GM21447 (cell line): Measurements from ENCODE around the gene MAP6D1.
A peak's percentile ranks its signal among the peaks of the same experiment; 100 is the strongest.
"Not testable (repeated sequence)": the region's sequence is repeated elsewhere in the genome, so short reads cannot be mapped to it uniquely, and the experiment has no call there.

Experiments used
- ATAC-seq: cut with Tn5 transposase; IDR thresholded peaks from one replicate; pipeline ENCODE4 v1.9.1; 2021; ENCODE audit not compliant: unreplicated experiment

Gene MAP6D1

DNA sequence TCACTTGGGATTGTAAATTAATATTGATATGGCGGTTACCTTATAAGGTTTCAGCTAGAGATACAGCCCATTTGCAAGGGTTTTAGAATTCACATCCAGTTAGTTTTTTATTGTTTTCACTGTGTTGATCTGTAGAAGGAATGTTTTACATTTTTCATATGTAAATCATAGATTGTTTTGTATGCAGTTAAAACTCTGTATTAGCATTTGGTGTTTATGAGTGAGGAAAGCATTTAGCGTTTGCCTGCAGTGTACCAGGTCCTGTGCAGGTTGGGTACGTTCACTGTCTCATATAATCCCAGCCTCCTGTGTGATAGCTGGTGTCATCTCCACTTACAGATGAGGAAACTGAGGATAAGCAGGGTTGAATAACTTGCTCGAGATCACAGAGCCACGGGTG lies 23.8 kb downstream of the MAP6D1 start:
- no peak for ATAC-seq

DNA sequence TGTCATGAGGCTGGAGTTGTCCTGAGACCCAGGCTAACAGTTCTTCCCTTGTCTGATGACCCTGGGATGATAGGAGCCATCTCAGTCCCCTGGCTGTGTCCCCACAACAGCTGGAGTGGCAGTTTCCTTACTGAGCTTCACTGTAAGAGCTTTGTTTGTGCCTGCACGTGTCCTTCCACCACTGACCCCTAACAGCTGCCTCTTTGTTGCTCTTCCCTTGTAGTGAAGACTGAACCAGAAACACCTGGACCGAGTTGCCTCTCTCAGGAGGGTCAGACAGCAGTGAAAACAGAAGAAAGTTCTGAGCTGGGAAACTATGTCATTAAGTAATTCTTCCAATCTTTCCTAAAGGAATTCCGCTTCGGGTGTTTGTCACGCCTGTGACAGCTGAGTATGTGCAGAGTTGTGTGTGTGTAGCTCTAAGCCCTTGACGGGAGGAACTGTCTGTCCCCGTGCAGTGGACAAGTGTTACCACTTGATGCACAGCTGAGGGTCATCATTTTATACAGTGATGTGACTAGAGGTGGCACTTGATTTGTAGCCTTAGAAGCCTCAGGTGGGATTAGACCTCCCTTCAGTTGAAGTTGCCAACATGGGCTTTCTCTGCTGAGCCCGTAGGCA lies 25.0 kb downstream of the MAP6D1 start:
- no peak for ATAC-seq

DNA sequence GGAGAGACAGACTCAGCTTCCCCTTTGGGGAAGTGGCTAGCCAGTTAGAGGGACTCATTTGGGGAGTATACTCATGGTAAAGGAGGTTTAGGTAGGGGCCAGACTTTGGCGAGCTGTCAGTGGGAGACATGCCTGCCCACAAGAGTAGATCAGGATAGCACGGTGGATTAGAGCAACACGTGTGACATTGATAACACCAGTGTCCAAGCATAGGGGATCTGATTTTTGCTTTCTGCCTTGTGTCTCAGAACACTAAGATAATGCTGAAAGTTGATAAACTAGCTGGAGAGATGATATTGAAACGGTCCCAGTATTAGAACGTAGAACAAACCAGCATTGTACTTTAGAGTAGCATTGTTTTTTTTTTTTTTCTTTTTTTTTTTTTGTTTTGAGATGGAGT lies 25.9 kb downstream of the MAP6D1 start:
- no peak for ATAC-seq

DNA sequence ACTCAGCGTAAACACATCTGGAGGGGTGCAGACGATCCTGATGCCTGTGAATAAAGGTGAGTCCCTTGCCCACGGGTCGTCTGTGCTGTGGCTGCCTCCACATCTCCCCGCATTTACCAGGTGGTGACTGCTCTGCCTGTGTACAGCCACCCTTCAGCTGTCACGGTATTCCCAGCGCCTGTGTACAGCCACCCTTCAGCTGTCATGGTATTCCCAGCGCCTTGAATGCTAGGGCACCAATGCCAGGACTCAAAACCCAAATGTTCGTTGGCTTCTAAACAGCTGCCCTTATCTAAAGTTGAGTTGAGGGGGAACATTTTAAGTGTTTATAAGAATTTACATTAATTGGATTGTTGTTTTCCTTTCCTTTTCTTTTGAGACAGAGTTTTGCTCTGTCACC lies 27.4 kb downstream of the MAP6D1 start:
- ATAC-seq = no peak

DNA sequence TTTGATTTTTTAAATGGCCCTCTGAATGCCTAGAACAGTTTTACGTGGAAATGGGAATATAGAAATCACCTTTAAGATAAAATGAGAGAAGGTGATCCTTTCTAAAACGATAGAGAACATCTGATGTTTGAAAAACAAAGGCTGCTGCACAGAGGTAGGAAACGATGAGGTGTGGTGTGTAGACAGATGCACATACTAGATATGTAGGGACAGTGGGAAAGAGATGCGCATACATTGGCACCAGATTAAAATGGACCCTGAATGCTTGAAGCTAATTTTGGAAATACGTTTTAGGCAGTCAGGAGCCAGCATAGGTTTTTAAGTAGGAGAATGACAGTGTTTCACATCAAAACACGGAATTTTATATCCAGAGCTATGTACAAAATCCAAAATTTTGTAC lies 29.0 kb downstream of the MAP6D1 start:
- ATAC-seq = no peak

DNA sequence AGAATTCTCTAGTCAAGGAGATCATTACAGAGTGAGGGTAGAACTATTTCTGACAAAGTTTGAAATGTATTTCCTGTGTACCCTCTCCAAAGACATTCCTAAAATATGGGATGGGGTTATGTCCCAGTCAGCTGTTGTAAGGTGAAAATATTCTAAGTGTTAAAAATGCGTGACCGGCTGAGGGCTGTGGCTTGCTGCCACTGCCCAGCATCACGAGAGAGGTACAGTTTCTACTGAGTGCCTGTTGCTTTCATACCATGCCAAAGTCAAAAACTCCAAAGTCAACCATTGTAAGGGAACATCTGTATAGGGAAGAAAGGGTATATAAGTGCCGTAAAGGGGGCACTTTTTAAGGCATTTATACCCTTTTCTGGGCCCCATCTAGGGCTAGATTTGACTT lies 30.9 kb downstream of the MAP6D1 start:
- no peak for ATAC-seq

DNA sequence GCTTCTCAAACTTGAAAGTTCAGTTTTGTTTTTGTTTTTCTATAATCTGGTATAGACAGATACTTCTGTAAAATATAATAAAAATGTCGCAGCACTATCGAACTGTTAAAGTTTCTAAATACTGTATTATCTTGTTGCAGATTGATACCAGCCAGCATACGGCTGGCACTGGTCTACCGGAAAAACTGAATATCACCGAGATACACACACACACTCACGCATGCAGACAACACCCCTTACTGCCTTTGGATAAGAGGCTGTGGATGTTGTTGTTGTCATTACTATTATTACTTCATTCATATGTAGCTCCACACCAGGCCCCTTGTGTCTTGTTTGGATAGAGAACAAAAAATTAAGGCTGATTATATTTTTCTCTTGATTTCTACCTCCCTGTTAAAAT lies 32.4 kb downstream of the MAP6D1 start:
- no peak for ATAC-seq

DNA sequence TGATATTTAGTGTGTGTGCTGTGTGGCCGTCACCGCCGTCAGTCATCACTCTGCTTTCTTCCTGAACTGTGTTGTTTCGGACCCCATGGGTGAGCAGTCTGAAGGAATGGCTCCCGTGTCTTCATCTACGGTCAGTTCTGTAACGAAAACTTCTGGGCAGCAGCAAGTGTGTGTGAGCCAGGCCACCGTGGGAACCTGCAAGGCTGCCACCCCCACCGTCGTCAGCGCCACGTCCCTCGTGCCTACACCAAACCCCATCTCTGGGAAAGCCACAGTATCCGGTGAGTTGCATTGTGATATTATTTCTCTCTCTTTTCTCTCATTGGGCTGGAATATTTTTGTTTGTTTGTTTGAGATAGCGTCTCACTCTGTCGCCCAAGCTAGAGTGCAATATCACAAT lies 34.7 kb downstream of the MAP6D1 start:
- no peak for ATAC-seq

DNA sequence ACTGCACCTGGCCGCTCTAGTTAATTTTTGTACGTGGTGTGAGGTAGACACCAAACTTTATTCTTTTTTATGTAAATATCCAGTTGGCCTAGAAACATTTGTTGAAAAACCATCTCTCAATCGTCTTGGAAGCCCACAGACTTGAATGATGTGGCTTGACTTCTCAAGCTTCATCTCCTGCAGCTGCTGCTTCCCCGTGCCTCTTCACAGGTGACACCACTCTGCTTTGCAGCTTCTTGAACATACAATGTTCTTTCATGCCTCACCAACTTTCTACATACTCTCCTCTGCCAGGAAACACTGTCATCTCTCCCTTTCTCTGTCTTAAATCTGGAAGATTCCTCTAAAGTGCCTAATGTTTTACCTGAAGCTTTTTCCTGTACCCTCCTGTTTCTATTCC lies 35.6 kb downstream of the MAP6D1 start:
- ATAC-seq = no peak

DNA sequence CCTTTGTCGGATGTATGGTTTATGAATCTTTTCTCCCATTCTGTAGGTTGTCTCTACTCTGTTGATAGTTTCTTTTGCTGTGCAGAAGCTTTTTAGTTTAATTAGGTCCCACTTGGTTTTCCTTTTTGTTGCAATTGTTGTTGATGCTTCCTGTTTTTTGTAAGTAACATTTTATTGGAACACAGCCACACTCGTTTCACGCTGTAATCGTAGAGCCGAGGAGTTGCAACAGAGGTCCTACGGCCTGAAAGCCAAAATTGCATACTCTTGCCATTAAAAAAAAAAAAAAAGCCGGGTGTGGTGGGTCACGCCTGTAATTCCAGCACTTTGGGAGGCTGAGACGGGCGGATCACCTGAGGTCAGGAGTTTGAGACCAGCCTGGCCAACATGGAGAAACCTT lies 40.9 kb downstream of the MAP6D1 start:
- ATAC-seq = not testable (repeated sequence)

DNA sequence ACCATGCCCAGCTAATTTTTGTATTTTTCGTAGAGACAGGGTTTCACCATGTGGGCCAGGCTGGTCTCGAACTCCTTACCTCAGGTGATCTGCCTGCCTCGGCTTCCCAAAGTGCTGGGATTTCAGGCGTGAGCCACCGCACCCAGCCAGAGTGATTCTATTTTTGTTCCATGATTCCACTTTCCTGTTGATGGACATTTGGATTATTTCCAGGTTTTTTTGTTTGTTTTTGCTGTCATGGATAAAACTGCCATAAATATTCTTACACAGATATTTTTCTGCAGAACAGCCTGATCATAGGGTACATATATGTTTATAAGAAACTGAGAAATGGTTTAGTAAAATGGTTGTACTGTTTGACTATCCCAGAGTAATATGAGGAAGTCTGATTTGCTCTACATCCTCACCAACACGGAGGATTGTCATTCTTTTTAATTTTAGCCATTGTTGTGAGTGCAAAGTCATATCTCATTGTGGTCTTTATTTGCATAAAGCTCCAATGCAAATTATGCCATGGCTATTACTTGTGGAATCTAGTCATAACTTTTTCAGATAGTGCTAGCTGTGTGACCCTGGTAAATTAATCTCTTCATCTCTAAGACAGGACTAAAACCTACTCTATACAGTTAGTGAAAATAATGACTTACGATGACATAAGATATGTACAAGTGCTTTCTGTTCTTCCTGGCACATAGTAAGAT lies 42.7 kb downstream of the MAP6D1 start:
- no peak for ATAC-seq

DNA sequence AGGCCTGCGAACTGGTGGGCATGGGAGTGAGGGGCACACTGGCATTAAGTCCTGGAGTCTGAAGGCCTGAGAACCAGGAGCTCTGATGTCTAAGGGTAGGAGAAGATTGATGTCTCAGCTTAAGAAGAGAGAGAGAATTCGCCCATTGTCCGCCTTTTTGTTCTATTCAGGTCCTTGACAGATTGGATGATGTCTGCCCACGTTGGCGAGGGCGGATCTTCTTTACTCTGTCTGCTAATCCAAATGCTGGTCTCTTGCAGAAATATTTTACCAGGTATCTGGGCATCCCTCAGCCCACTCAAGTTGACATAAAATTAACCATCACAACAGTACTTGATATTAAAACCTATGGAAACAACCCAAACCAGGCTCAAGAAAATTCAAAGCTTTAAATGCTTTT lies 44.1 kb downstream of the MAP6D1 start:
- ATAC-seq = no peak

DNA sequence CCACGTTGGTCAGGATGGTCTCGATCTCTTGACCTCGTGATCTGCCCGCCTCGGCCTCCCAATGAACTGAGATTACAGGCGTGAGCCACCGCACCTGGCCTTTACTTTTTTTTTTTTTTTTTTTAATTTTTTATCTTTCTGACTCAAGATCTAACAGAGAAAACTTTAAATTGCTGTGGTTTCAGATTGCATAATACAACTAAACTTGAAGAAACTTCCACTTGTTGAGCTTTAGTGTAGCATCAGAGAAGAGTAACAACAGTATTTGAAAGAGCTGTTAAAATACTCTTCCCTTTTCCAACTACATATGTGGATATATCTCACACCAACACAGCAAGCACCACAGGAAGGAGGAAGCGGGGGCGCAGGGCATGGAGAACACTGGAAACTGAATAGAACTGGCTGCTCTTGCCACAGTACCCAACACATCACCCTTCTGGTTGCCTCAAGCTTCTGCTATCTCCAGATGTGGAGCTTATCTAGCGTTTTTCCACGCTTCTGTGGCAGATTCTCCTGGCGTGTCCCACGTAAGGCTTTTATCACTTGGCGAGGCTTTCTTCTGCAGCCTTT lies 45.4 kb downstream of the MAP6D1 start:
- no peak for ATAC-seq

DNA sequence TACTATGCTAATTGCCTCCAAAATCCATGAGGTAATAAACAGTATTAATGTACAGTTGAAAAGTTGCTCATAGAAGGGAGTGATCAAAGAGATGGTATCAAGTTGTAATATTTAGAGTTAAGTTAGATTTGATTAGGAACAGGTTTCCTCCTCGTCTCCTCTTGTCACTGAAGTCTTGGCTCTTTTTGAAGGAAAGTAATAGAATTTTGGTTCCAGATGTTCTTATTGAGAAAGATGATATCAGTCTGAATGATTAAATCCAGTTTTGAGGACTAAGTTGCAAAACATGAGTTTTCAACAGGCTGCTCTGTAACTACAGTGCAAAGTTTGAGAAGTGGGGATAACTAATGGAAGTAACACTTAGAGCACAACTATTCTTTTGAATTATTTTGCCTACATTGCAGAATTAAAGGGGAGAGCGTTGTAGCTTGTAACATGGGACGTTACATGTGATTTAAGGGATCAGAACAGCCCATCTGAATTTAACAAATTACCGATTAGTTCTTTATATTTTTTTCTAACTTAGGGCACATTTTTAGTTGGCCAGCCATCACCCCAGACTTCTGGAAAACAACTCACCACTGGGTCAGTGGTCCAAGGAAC lies 48.3 kb downstream of the MAP6D1 start:
- no peak for ATAC-seq

DNA sequence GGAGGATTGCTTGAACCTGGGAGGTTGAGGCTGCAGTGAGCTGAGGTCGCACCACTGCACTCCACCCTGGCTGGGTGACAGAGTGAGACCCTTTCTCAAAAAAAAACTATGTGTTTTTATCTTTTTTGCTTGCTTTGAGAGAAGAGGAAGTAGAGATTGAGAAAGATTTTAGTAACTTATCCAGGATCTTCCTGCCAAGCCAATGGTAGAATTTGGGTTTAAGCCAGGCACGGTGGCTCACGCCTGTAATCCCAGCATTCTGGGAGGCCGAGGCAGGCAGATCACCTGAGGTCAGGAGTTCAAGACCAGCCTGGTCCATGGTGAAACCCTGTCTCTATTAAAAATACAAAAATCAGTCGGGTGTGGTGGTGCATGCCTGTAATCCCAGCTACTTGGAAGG lies 48.9 kb downstream of the MAP6D1 start:
- ATAC-seq = not testable (repeated sequence)

DNA sequence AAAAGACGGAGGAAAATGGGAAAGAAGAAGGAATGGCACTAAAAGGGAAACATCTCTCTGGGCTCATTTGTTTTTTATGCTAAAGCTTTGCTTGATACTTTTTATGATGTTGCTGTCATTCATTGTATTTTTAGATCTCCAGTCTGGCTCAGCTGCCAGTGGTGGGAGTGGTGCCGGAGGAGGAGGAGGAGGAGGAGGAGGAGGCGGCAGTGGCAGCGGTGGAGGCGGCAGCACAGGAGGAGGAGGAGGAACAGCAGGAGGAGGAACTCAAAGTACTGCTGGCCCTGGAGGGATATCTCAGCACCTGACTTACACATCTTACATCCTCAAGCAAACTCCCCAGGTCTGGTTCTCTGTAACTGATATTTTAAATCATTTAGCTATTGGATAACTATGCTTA lies 49.6 kb downstream of the MAP6D1 start:
- ATAC-seq = no peak

DNA sequence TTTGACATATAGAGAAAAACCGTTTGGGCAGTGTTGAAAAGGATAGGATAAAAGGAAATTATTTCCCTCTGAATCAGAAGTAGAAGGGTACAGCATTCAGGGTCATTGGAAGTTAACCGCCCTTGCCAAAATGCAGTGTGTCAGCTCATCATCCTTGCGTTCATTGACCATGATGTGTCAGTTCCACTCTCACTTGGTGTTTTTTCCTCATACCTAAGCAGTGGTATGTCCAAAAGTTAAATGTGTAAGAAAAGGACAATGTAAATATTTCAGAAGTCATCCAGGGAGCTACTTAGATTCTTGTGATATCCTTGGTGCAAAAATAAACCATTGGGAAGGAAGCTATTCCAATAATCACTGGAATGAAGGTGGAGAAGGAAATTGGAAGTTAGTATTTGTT lies 50.7 kb downstream of the MAP6D1 start:
- no peak for ATAC-seq

DNA sequence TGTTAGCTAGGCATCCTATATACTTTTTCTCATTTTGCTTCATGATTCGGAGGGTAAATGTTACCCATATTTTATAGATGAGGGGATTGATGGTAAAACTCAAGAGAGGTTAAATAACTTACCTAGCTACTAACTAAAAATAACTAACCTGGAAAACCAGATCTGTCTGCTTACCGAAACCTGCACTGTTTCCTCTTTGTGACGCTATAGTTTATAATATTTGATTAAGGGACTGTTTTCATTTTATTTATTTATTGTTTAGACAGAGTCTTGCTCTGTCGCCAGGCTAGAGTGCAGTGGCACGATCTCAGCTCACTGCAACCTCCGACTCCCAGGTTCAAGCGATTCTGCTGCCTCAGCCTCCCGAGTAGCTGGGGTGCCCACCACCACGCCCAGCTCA lies 55.9 kb downstream of the MAP6D1 start:
- ATAC-seq = no peak

DNA sequence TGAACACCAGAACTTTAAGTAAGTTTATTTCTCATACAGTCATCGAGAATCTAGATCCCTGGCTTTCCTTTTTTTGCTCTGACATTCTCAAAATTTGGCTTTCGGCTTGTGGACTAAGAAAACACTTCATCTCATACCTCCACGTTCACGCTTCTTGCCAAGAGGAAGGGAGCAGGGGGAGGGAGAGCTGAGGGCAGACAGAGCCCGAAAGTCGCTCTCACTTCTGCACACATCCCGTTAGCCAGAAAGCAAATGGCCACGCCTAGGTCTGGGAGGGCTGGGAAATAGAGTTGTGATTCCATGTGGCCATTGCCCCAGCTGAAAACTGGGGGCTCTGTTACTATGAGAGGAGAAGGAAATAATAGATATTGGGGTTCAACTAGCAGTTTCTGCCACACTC lies 57.3 kb downstream of the MAP6D1 start:
- no peak for ATAC-seq

DNA sequence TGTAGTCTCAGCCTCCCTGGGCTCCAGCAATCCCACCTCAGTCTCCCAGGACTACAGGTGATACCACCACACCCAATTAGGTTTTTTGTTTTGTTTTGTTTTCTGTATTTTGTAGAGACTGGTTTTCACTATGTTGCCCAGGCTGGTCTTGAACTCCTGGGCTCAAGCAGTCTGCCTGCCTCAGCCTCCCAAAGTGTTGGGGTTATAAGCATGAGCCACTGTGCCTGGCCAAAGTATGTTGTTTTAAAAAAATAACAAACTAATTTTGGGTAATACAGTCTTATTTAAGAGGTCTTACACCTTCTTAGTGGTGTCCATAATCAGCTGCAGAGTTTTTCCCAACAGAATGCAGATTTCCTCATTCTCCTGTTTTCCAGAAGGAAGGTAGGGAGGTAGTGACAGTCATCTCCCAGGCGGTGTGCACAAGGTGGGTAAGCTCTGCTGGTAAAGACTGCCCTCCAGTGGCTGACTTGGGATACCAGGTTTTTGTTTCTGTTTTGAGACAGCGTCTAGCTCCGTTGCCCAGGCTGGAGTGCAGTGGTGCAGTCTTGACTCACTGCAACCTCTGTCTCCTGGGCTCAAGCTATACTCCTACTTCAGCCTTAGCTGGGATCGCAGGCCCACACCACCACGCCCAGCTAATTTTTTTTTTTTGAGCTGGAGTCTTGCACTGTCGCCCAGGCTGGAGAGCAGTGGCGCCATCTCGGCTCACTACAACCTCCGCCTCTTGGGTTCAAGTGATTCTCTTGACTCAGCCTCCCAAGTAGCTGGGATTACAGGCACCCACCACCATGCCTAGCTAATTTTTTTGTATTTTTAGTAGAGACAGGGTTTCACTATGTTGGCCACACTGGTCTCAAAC lies 58.4 kb downstream of the MAP6D1 start:
- peak; percentile 88 for ATAC-seq

DNA sequence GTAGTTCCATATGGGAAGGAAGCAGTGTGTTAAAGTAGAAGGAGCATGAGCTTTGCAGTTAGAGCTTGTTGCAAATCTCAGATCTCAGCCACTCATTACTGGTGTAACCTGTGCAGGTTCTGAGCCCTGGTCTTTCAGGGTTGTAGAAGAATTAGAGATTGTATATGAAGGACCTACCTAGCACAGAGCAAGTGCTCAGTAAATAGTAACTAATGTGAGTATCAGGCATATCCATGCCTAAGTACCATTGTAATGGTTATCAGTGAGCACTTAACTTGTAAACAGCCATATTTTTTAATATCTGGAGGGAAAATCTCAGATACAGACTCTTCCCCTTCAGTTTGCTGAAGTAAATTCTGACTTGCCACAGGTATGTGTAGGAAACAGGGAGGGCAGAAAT lies 59.3 kb downstream of the MAP6D1 start:
- no peak for ATAC-seq
